Suprapubic skin (tissue), 4 donors: ENCODE measurements around the gene GRB10.

ENCODE experiments used
- CTCF ChIP-seq, 2 donors: fragments of 200-600 bp in 1 of 2; fragments of 450-650 bp in 1 of 2; sonication (generic) in 1 of 2; IDR thresholded peaks; one replicate each; pipeline ENCODE4 v1.5.1; 2016 to 2019; ENCODE audit warnings: antibody characterized with exemption in 2 of 2, mild to moderate bottlenecking in 1 of 2, moderate library complexity in 1 of 2
- POLR2A ChIP-seq, 2 donors: fragments of 450-650 bp; IDR thresholded peaks; one replicate each; pipeline ENCODE4 v1.6.1; 2017; ENCODE audit warnings: antibody characterized with exemption in 2 of 2, mild to moderate bottlenecking in 2 of 2, moderate library complexity in 2 of 2
- POLR2AphosphoS5 ChIP-seq, 3 donors: sonication (generic); formaldehyde crosslinking; IDR thresholded peaks; one replicate each; pipeline ENCODE4 v1.6.1; 2017; ENCODE audit warnings: antibody characterized with exemption in 3 of 3

DNA sequence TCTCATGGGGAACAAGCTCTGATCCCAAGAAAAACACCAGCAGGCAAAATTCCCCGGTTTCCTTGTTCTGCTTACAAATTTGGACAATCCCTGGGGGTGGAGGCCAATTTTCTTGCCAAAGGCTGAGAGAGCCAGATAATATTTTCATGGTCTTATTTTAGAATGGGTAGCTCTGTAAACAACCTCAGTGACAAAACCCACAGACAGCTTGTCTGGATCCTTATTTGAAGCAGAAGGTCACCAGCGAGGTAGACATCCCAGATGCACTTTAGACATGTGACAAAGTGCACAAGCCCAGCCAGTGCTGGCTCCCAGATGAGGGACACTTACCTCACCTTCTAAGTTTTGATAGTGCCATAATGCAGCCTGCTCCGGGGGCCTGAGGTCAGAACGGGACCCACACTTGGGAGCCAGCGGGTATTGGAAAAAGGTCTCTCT, 114.9 kb downstream of the GRB10 start:
- no peak for TF ChIP-seq POLR2A (IDR thresholded peaks at IDR 0.05)
- TF ChIP-seq CTCF (IDR thresholded peaks at IDR 0.05), result no peak
- no peak for TF ChIP-seq POLR2AphosphoS5 (IDR thresholded peaks at IDR 0.05)
